HCT116 (cell line): ENCODE measurements around the gene NPFFR1. TPM values are rescaled to one million over a fixed set of nuclear protein-coding genes. Genes with fewer than 3 reads are reported as not detected.
A peak's percentile ranks its signal among the peaks of the same experiment; 100 is the strongest.

Source experiments
- ATAC-seq: fragments of 200-7000 bp; cut with Tn5 transposase; 2 replicates; pipeline ENCODE4 v1.9.1; 2020; ENCODE audit warnings: mild to moderate bottlenecking, moderate library complexity
- BruUV-seq: library from RNA; stranded (reverse); fragments of 400-500 nt; replicated peaks from 2 replicates; lab custom pipeline; 2021; lab: Mats Ljungman, UMichigan
- CTCF ChIA-PET: fragments of 300-600 bp; sonication (Branson Sonifier 250); formaldehyde crosslinking; loops from one replicate; lab custom pipeline; 2021; ENCODE audit warnings: antibody characterized with exemption; lab: Charles Lee
- POLR2A ChIA-PET: fragments of 300-600, 350-600 bp; sonication (Branson Sonifier 250); formaldehyde crosslinking; loops from one replicate; lab custom pipeline; 2021; ENCODE audit warnings: antibody characterized with exemption; lab: Charles Lee
- RAD21 ChIA-PET, 2 experiments: fragments of 300-600 bp; sonication (Branson Sonifier 250); formaldehyde crosslinking; loops; one replicate each; lab custom pipeline; 2023; ENCODE audit warnings: low total read pairs in 2 of 2; ENCODE audit not compliant: uncharacterized antibody in 2 of 2, unreplicated experiment in 2 of 2, low non-redundant PET in 1 of 2; lab: Charles Lee
- DNase-seq: peaks from one replicate; pipeline ENCODE4 v3.0.0-alpha.2; 2010; ENCODE audit warnings: low read depth, low spot score
- H2AFZ ChIP-seq: fragments of 200-600 bp; shearing (Covaris generic), sonication (generic); 2 replicates; pipeline ENCODE4 v1.6.1; 2017; ENCODE audit warnings: low read depth, mixed run types, mixed read lengths, antibody characterized with exemption, low read length; ENCODE audit not compliant: poor library complexity, severe bottlenecking
- H3K27ac ChIP-seq: 2 replicates; pipeline ENCODE4 v1.5.1; 2012; ENCODE audit warnings: low read depth, low read length
- H3K27me3 ChIP-seq: fragments of 200-600 bp; sonication (generic); 2 replicates; pipeline ENCODE4 v1.6.1; 2016; ENCODE audit warnings: mixed run types, low read length, mixed read lengths; ENCODE audit not compliant: insufficient read depth
- H3K36me3 ChIP-seq, 2 experiments: fragments of 200-500 bp in 1 of 2; fragments of 200-600 bp in 1 of 2; sonication (Bioruptor generic) in 1 of 2; sonication (generic) in 1 of 2; 2 replicates each; pipeline versions ENCODE4 v1.5.1 to v1.6.1; 2014 to 2016; ENCODE audit warnings: low read length in 2 of 2, inconsistent platforms in 1 of 2, mixed read lengths in 1 of 2, mixed run types in 1 of 2; ENCODE audit not compliant: insufficient read depth in 2 of 2, control insufficient read depth in 1 of 2
- H3K4me1 ChIP-seq, 2 experiments: fragments of 200-600 bp in 1 of 2; sonication (generic) in 1 of 2; 2 replicates each; pipeline versions ENCODE4 v1.5.1 to v1.6.1; 2012 to 2017; ENCODE audit warnings: low read length in 2 of 2, inconsistent platforms in 1 of 2, mild to moderate bottlenecking in 1 of 2, mixed read lengths in 1 of 2, mixed run types in 1 of 2, moderate library complexity in 1 of 2; ENCODE audit not compliant: insufficient read depth in 2 of 2, control insufficient read depth in 1 of 2
- H3K4me2 ChIP-seq: fragments of 200-600 bp; sonication (generic); 2 replicates; pipeline ENCODE4 v1.6.1; 2017; ENCODE audit warnings: mixed run types, low read length, mixed read lengths
- H3K4me3 ChIP-seq, 2 experiments: fragments of 200-600 bp in 1 of 2; sonication (generic) in 1 of 2; replicated peaks in 1 of 2; 2 replicates each; pipeline ENCODE4 v1.5.1; 2011 to 2016; ENCODE audit warnings: low read length in 2 of 2, control low read depth in 1 of 2, low read depth in 1 of 2, mild to moderate bottlenecking in 1 of 2, mixed read lengths in 1 of 2, mixed run types in 1 of 2
- H3K79me2 ChIP-seq: fragments of 200-600 bp; sonication (generic); 2 replicates; pipeline ENCODE4 v1.6.1; 2017; ENCODE audit warnings: mild to moderate bottlenecking, mixed run types, low read length, moderate library complexity, mixed read lengths; ENCODE audit not compliant: insufficient read depth
- H3K9ac ChIP-seq: fragments of 200-600 bp; sonication (generic); 2 replicates; pipeline ENCODE4 v1.6.1; 2016; ENCODE audit warnings: low read length, mixed read lengths
- H3K9me2 ChIP-seq: fragments of 200-600 bp; sonication (generic), shearing (Covaris generic); 2 replicates; pipeline ENCODE4 v1.6.1; 2017; ENCODE audit warnings: mixed run types, mild to moderate bottlenecking, moderate library complexity; ENCODE audit not compliant: insufficient read depth
- H3K9me3 ChIP-seq, 2 experiments: fragments of 200-500 bp in 1 of 2; fragments of 200-600 bp in 1 of 2; sonication (Bioruptor generic) in 1 of 2; sonication (generic) in 1 of 2; 2 replicates each; pipeline ENCODE4 v1.6.1; 2014 to 2017; ENCODE audit warnings: low read length in 2 of 2, mixed read lengths in 2 of 2, inconsistent platforms in 1 of 2, low read depth in 1 of 2, mild to moderate bottlenecking in 1 of 2, mixed run types in 1 of 2, moderate library complexity in 1 of 2; ENCODE audit not compliant: control insufficient read depth in 1 of 2, insufficient read depth in 1 of 2
- H4K20me1 ChIP-seq: fragments of 200-600 bp; sonication (generic), shearing (Covaris generic); 2 replicates; pipeline ENCODE4 v1.6.1; 2017; ENCODE audit warnings: mixed run types, mild to moderate bottlenecking, moderate library complexity; ENCODE audit not compliant: insufficient read depth
- ATF3 ChIP-seq: IDR thresholded peaks from 2 replicates; pipeline ENCODE4 v1.6.1; 2012
- CEBPB ChIP-seq: IDR thresholded peaks from 2 replicates; pipeline ENCODE4 v1.6.1; 2012; ENCODE audit warnings: low read depth
- CTCF ChIP-seq, 3 experiments: fragments of 200-600 bp in 1 of 3; sonication (generic) in 1 of 3; IDR thresholded peaks in 2 of 3; conservative IDR thresholded peaks in 1 of 3; 2 replicates each; pipeline ENCODE4 v1.5.1; 2012 to 2017; ENCODE audit warnings: low read depth in 2 of 3, low read length in 2 of 3, antibody characterized with exemption in 1 of 3, borderline replicate concordance in 1 of 3, control low read depth in 1 of 3, mild to moderate bottlenecking in 1 of 3, mixed read lengths in 1 of 3, mixed run types in 1 of 3, moderate library complexity in 1 of 3; ENCODE audit not compliant: insufficient read depth in 1 of 3
- ELF1 ChIP-seq: IDR thresholded peaks from 2 replicates; pipeline ENCODE4 v1.6.1; 2012; ENCODE audit warnings: low read depth, borderline replicate concordance
- EZH2phosphoT487 ChIP-seq: fragments of 200-600 bp; IDR thresholded peaks from 2 replicates; pipeline ENCODE4 v1.6.1; 2018; ENCODE audit warnings: antibody characterized with exemption, borderline replicate concordance
- FOSL1 ChIP-seq: IDR thresholded peaks from 2 replicates; pipeline ENCODE4 v1.6.1; 2012; ENCODE audit warnings: low read depth
- POLR2AphosphoS5 ChIP-seq: IDR thresholded peaks from 2 replicates; pipeline ENCODE4 v1.6.1; 2011; ENCODE audit warnings: mild to moderate bottlenecking, low read depth, low read length, moderate library complexity
- TCF7L2 ChIP-seq: IDR thresholded peaks from 2 replicates; pipeline ENCODE4 v1.7.0; 2011; ENCODE audit warnings: borderline replicate concordance, inconsistent platforms; ENCODE audit not compliant: insufficient read depth, insufficient read length; ENCODE audit errors: extremely low read depth
- YY1 ChIP-seq: IDR thresholded peaks from 2 replicates; pipeline ENCODE4 v1.6.1; 2011; ENCODE audit warnings: low read length, low read depth, moderate library complexity, mild to moderate bottlenecking; ENCODE audit not compliant: insufficient replicate concordance; ENCODE audit errors: extremely low read depth
- intact Hi-C: fragments of 100-400 bp; cut with micrococcal nuclease; formaldehyde crosslinking; loops from 2 replicates; pipeline ENCODE4 v1.10.0; 2022
- total RNA-seq: library from RNA; stranded (reverse); gene quantifications from one replicate; pipeline ENCODE4 v1.2.1, GENCODE V29; 2021; ENCODE audit not compliant: unreplicated experiment
- TF ChIP-seq, protein P1 (sequence below): IDR thresholded peaks from 2 replicates; pipeline ENCODE4 v1.6.1; 2012; ENCODE audit warnings: low read depth
- TF ChIP-seq, protein P2 (sequence below): IDR thresholded peaks from 2 replicates; pipeline ENCODE4 v1.6.1; 2012

Gene NPFFR1
- total RNA-seq, 1 experiment from 2014 or later, result 0.02 TPM

- no peak for DNase-seq
- BruUV-seq, result no TSS peak
- no peaks in the 10 kb centered on the region for H3K9me3 ChIP-seq
- H3K4me3 ChIP-seq, result peak overlapping the region; percentile 89 to 95
- ChIA-PET POLR2A (interaction anchor here (1.0 to 2.5 kb wide), 2 partner anchors 10 to 22 kb away, joined by 3 to 19 read pairs; no protein-coding TSS in a partner anchor), RAD21 (no interaction called here), CTCF (interaction anchor here (1.0 to 3.1 kb wide), 5 partner anchors 11 to 132 kb away, joined by 3 to 16 read pairs (median 6); no protein-coding TSS in a partner anchor)
- H3K27ac ChIP-seq, result peak overlapping the region; percentile 73
- intact Hi-C loops, result no loop called here
- peak overlapping the region; percentile 96 for H3K4me2 ChIP-seq
- H3K36me3 ChIP-seq, result peaks cover 3 to 16% of the 10 kb centered on the region in 2 experiments; a peak in 2 of 4 replicates
- H2AFZ ChIP-seq, result no peak overlapping the region
- peak overlapping the region; percentile 93 for H3K9ac ChIP-seq
- H4K20me1 ChIP-seq, result no peaks in the 10 kb centered on the region; the same call in 1 of the 2 replicates
- TF ChIP-seq, protein P1, sequence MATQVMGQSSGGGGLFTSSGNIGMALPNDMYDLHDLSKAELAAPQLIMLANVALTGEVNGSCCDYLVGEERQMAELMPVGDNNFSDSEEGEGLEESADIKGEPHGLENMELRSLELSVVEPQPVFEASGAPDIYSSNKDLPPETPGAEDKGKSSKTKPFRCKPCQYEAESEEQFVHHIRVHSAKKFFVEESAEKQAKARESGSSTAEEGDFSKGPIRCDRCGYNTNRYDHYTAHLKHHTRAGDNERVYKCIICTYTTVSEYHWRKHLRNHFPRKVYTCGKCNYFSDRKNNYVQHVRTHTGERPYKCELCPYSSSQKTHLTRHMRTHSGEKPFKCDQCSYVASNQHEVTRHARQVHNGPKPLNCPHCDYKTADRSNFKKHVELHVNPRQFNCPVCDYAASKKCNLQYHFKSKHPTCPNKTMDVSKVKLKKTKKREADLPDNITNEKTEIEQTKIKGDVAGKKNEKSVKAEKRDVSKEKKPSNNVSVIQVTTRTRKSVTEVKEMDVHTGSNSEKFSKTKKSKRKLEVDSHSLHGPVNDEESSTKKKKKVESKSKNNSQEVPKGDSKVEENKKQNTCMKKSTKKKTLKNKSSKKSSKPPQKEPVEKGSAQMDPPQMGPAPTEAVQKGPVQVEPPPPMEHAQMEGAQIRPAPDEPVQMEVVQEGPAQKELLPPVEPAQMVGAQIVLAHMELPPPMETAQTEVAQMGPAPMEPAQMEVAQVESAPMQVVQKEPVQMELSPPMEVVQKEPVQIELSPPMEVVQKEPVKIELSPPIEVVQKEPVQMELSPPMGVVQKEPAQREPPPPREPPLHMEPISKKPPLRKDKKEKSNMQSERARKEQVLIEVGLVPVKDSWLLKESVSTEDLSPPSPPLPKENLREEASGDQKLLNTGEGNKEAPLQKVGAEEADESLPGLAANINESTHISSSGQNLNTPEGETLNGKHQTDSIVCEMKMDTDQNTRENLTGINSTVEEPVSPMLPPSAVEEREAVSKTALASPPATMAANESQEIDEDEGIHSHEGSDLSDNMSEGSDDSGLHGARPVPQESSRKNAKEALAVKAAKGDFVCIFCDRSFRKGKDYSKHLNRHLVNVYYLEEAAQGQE, result no peak
- TF ChIP-seq CTCF (IDR thresholded peaks at IDR 0.05 in 2 of 3, conservative IDR thresholded peaks at IDR 0.05 in 1 of 3; ENCODE audit: borderline replicate concordance in 1 of 3, insufficient read depth in 1 of 3, low read depth in 2 of 3, low read length in 2 of 3) (no peak), CEBPB (no peak), YY1 (no peak), TCF7L2 (no peak), ELF1 (no peak), POLR2AphosphoS5 (no peak), FOSL1 (no peak), EZH2phosphoT487 (no peak), ATF3 (no peak)
- TF ChIP-seq, protein P2, sequence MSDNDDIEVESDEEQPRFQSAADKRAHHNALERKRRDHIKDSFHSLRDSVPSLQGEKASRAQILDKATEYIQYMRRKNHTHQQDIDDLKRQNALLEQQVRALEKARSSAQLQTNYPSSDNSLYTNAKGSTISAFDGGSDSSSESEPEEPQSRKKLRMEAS, result no peak
- H3K79me2 ChIP-seq, result peaks cover 54% of the 10 kb centered on the region
- H3K9me2 ChIP-seq, result no peaks in the 10 kb centered on the region
- no peaks in the 10 kb centered on the region for H3K27me3 ChIP-seq
- ATAC-seq, result no peak
- peaks cover 0 to 23% of the 10 kb centered on the region in 2 experiments; a peak in 3 of 4 replicates for H3K4me1 ChIP-seq
Measured at GRCh38 chr10:70232859-70233108, 51.0 kb downstream of the NPFFR1 start.
